Fibroblast of lung (primary cell): Measurements from ENCODE around the gene NUMA1. TPM values are rescaled to one million over a fixed set of nuclear protein-coding genes. Genes with fewer than 3 reads are reported as not detected.

Experiments
- DNase-seq, 2 donors: peaks; one replicate each; pipeline versions ENCODE4 v3.0.0 to v3.0.0-alpha.2; 2010; ENCODE audit warnings: low read depth in 2 of 2
- H2AFZ ChIP-seq: 2 replicates; pipeline ENCODE4 v1.5.1; 2012; ENCODE audit warnings: low read length, control low read depth, inconsistent platforms
- H3K27ac ChIP-seq: 2 replicates; pipeline ENCODE4 v1.5.1; 2011; ENCODE audit warnings: low read length, control low read depth; ENCODE audit not compliant: insufficient read depth
- H3K27me3 ChIP-seq: 2 replicates; pipeline ENCODE4 v1.5.1; 2011; ENCODE audit warnings: mild to moderate bottlenecking, low read length; ENCODE audit not compliant: control insufficient read depth, insufficient read depth
- H3K36me3 ChIP-seq: 2 replicates; pipeline ENCODE4 v1.5.1; 2011; ENCODE audit warnings: low read length; ENCODE audit not compliant: control insufficient read depth, insufficient read depth
- H3K4me1 ChIP-seq: 2 replicates; pipeline ENCODE4 v1.5.1; 2011; ENCODE audit warnings: low read length; ENCODE audit not compliant: control insufficient read depth, insufficient read depth; ENCODE audit errors: extremely low read depth
- H3K4me2 ChIP-seq: 2 replicates; pipeline ENCODE4 v1.5.1; 2011; ENCODE audit warnings: low read length, control low read depth; ENCODE audit not compliant: insufficient read depth; ENCODE audit errors: extremely low read depth
- H3K4me3 ChIP-seq, 4 experiments: fragments of 200-600 bp in 1 of 4; sonication (generic) in 1 of 4; replicated peaks in 1 of 4; 2 replicates each; pipeline ENCODE4 v1.5.1; 2011 to 2016; ENCODE audit warnings: low read length in 4 of 4, low read depth in 3 of 4, mild to moderate bottlenecking in 3 of 4, control low read depth in 2 of 4, inconsistent platforms in 1 of 4, mixed read lengths in 1 of 4; ENCODE audit not compliant: insufficient read depth in 1 of 4; ENCODE audit errors: control extremely low read depth in 1 of 4
- H3K79me2 ChIP-seq: 2 replicates; pipeline ENCODE4 v1.5.1; 2012; ENCODE audit warnings: mild to moderate bottlenecking, low read length, inconsistent platforms; ENCODE audit not compliant: control insufficient read depth, insufficient read depth
- H3K9ac ChIP-seq: 2 replicates; pipeline ENCODE4 v1.5.1; 2011; ENCODE audit warnings: mild to moderate bottlenecking, low read length, control low read depth; ENCODE audit not compliant: insufficient read depth
- H3K9me3 ChIP-seq: 2 replicates; pipeline ENCODE4 v1.5.1; 2012; ENCODE audit warnings: low read depth, low read length; ENCODE audit not compliant: control insufficient read depth, insufficient read depth
- H4K20me1 ChIP-seq: 2 replicates; pipeline ENCODE4 v1.5.1; 2011; ENCODE audit warnings: low read length; ENCODE audit not compliant: control insufficient read depth, insufficient read depth; ENCODE audit errors: extremely low read depth
- CTCF ChIP-seq, 2 donors: IDR thresholded peaks in 1 of 2; conservative IDR thresholded peaks in 1 of 2; 1 replicate in 1 of 2; 2 replicates in 1 of 2; pipeline ENCODE4 v1.5.1; 2011 to 2012; ENCODE audit warnings: low read length in 2 of 2, control low read depth in 1 of 2, inconsistent platforms in 1 of 2, low read depth in 1 of 2, mild to moderate bottlenecking in 1 of 2
- EZH2 ChIP-seq: IDR thresholded peaks from 2 replicates; pipeline ENCODE4 v1.5.1; 2012; ENCODE audit warnings: low read length, control low read depth, mild to moderate bottlenecking; ENCODE audit errors: missing control alignments
- polyA plus RNA-seq, 2 donors: library from polyadenylated mRNA; depleted of rRNA in 1 of 2; stranded (reverse) in 1 of 2; unstranded in 1 of 2; fragments of >200 nt; gene quantifications; 2 replicates each; pipeline ENCODE4 v1.2.1, GENCODE V29; 2011 to 2012; ENCODE audit warnings: missing spikeins in 1 of 2
- total RNA-seq: library from RNA; depleted of rRNA; stranded (reverse); fragments of >200 nt; gene quantifications from 2 replicates; pipeline ENCODE4 v1.2.1, GENCODE V29; 2014

NUMA1 gene
- total and polyA plus RNA-seq, 2 donors (not counting 1 experiment from before 2014, with no cell fraction given) = 59.0 to 247 TPM

GRCh38 chr11:72005347-72006260 lies 74.7 kb downstream of the NUMA1 start:
- no peak for DNase-seq
- Histone ChIP-seq H3K9me3 (no peaks in the 10 kb centered on the region), H3K4me3 (no peak overlapping the region), H3K4me1 (no peaks in the 10 kb centered on the region), H3K9ac (no peak overlapping the region), H3K4me2 (no peak overlapping the region), H4K20me1 (no peaks in the 10 kb centered on the region), H3K27ac (no peak overlapping the region), H3K36me3 (peaks cover 63% of the 10 kb centered on the region), H3K27me3 (no peaks in the 10 kb centered on the region), H3K79me2 (peaks cover under 1% of the 10 kb centered on the region), H2AFZ (no peak overlapping the region)
- TF ChIP-seq EZH2 (no peak), CTCF (conservative IDR thresholded peaks at IDR 0.05 in 1 of 2, IDR thresholded peaks at IDR 0.05 in 1 of 2; ENCODE audit: low read depth in 1 of 2, low read length in 2 of 2) (no peak)

GRCh38 chr11:72004515-72005346 lies 75.6 kb downstream of the NUMA1 start:
- no peaks in the 10 kb centered on the region for H3K79me2 ChIP-seq
- no peak overlapping the region for H2AFZ ChIP-seq
- DNase-seq = no peak
- H3K4me2 ChIP-seq = no peak overlapping the region
- no peaks in the 10 kb centered on the region for H3K27me3 ChIP-seq
- H3K4me1 ChIP-seq = peaks cover 2% of the 10 kb centered on the region
- H3K9ac ChIP-seq = no peak overlapping the region
- H3K36me3 ChIP-seq = peaks cover 60% of the 10 kb centered on the region
- no peaks in the 10 kb centered on the region for H4K20me1 ChIP-seq
- H3K4me3 ChIP-seq = no peak overlapping the region
- no peak overlapping the region for H3K27ac ChIP-seq
- no peaks in the 10 kb centered on the region for H3K9me3 ChIP-seq
- TF ChIP-seq EZH2 = no peak

- no peak for DNase-seq
- H3K27ac ChIP-seq = no peak overlapping the region
- no peaks in the 10 kb centered on the region for H4K20me1 ChIP-seq
Measured at GRCh38 chr11:72003776-72004171, 76.6 kb downstream of the NUMA1 start.

More at GRCh38 chr11:72003776-72004171, 76.6 kb downstream of the NUMA1 start:
- Histone ChIP-seq H3K36me3 (peaks cover 54% of the 10 kb centered on the region), H3K4me2 (no peak overlapping the region), H3K4me1 (peaks cover 3% of the 10 kb centered on the region), H3K4me3 (no peak overlapping the region), H3K9me3 (no peaks in the 10 kb centered on the region), H3K79me2 (no peaks in the 10 kb centered on the region), H3K27me3 (no peaks in the 10 kb centered on the region), H2AFZ (no peak overlapping the region), H3K9ac (no peak overlapping the region)
- TF ChIP-seq EZH2 = no peak
- TF ChIP-seq CTCF (conservative IDR thresholded peaks at IDR 0.05 in 1 of 2, IDR thresholded peaks at IDR 0.05 in 1 of 2; ENCODE audit: low read depth in 1 of 2, low read length in 2 of 2) = no peak
